HL-60/S4 treated with phorbol 12-myristate 13-acetate at 8.2 ng/mL for 4 days and 3 days (cell line): Measurements from ENCODE around the gene GNAI1.

Experiments
- in situ Hi-C: fragments of 300-500 bp; cut with MboI; formaldehyde crosslinking; loops from 2 replicates; pipeline ENCODE4 v1.15.0; 2022; ENCODE audit warnings: low sequenced_read_pairs

GNAI1 gene

GRCh38 chr7:80131675-80132435, 2.8 kb upstream of the GNAI1 start:
- in situ Hi-C loops = no loop called here

- in situ Hi-C loops = no loop called here
Measured at GRCh38 chr7:80132594-80132993, 2.0 kb upstream of the GNAI1 start.

- in situ Hi-C loops = no loop called here
Measured at GRCh38 chr7:80133361-80134114, 1.1 kb upstream of the GNAI1 start.

- in situ Hi-C loops = no loop called here
Measured at GRCh38 chr7:80134115-80134535, 506 bp upstream of the GNAI1 start.

- in situ Hi-C loops = no loop called here
Measured at GRCh38 chr7:80135309-80136104, 876 bp downstream of the GNAI1 start.

- in situ Hi-C loops = no loop called here
Measured at GRCh38 chr7:80136261-80137055, 1.8 kb downstream of the GNAI1 start.

GRCh38 chr7:80137410-80137809, 2.8 kb downstream of the GNAI1 start:
- in situ Hi-C loops = no loop called here

GRCh38 chr7:80139236-80139635, 4.6 kb downstream of the GNAI1 start:
- in situ Hi-C loops = no loop called here

GRCh38 chr7:80140388-80140787, 5.8 kb downstream of the GNAI1 start:
- in situ Hi-C loops = no loop called here

- in situ Hi-C loops = no loop called here
Measured at GRCh38 chr7:80141376-80141775, 6.7 kb downstream of the GNAI1 start.

- in situ Hi-C loops = no loop called here
Measured at GRCh38 chr7:80142853-80143580, 8.4 kb downstream of the GNAI1 start.

- in situ Hi-C loops = no loop called here
Measured at GRCh38 chr7:80145780-80146422, 11.3 kb downstream of the GNAI1 start.

GRCh38 chr7:80146545-80147182, 12.0 kb downstream of the GNAI1 start:
- in situ Hi-C loops = no loop called here

GRCh38 chr7:80147543-80148391, 13.1 kb downstream of the GNAI1 start:
- in situ Hi-C loops = no loop called here

GRCh38 chr7:80150611-80151273, 16.1 kb downstream of the GNAI1 start:
- in situ Hi-C loops = no loop called here

- in situ Hi-C loops = no loop called here
Measured at GRCh38 chr7:80151274-80151665, 16.6 kb downstream of the GNAI1 start.

- in situ Hi-C loops = no loop called here
Measured at GRCh38 chr7:80153446-80153845, 18.8 kb downstream of the GNAI1 start.
